Mesothelial cell of epicardium (in vitro differentiated cells): ENCODE data around the gene FANCC. TPM values are rescaled to one million over a fixed set of nuclear protein-coding genes. Genes with fewer than 3 reads are reported as not detected.

Experiments used
- DNase-seq, 2 experiments: peaks; one replicate each; pipeline ENCODE4 v3.0.0; 2021; ENCODE audit warnings: low spot score in 2 of 2; ENCODE audit not compliant: unreplicated experiment in 2 of 2
- H3K27ac Mint-ChIP-seq: 2 replicates; pipeline ENCODE4 v1.8.0; 2021; ENCODE audit warnings: mixed read lengths
- H3K27me3 Mint-ChIP-seq: 2 replicates; pipeline ENCODE4 v1.8.0; 2021; ENCODE audit warnings: low read depth, mixed read lengths
- H3K36me3 Mint-ChIP-seq: 2 replicates; pipeline ENCODE4 v1.8.0; 2021; ENCODE audit warnings: mixed read lengths
- H3K4me1 Mint-ChIP-seq: 2 replicates; pipeline ENCODE4 v1.8.0; 2021; ENCODE audit warnings: mixed read lengths
- H3K4me3 Mint-ChIP-seq: 2 replicates; pipeline ENCODE4 v1.8.0; 2021; ENCODE audit warnings: mild to moderate bottlenecking, moderate library complexity, mixed read lengths
- H3K9me3 Mint-ChIP-seq: 2 replicates; pipeline ENCODE4 v1.8.0; 2021; ENCODE audit warnings: mixed read lengths
- CTCF ChIP-seq: fragments of 200-600 bp; sonication (generic); IDR thresholded peaks from one replicate; pipeline ENCODE4 v1.5.0; 2021; ENCODE audit warnings: antibody characterized with exemption; ENCODE audit not compliant: unreplicated experiment
- total RNA-seq: library from RNA; stranded (reverse); gene quantifications from 3 replicates; pipeline ENCODE4 v1.2.1, GENCODE V29; 2021

The FANCC gene
- total RNA-seq, 1 donor from 2014 or later: 22.5 TPM

- H3K9me3 Mint-ChIP-seq: peaks cover 7% of the 10 kb centered on the region
- peaks cover 16% of the 10 kb centered on the region for H3K4me1 Mint-ChIP-seq
- H3K27ac Mint-ChIP-seq: no peak overlapping the region
- H3K4me3 Mint-ChIP-seq: no peak overlapping the region
- peaks cover 2% of the 10 kb centered on the region for H3K36me3 Mint-ChIP-seq
- no peak for TF ChIP-seq CTCF
- no peaks in the 10 kb centered on the region for H3K27me3 Mint-ChIP-seq
- DNase-seq: no peak
These were observed 124.0 kb downstream of the FANCC start for GRCh38 chr9:95193480-95193879.

- DNase-seq: no peak
- peaks cover 2% of the 10 kb centered on the region for H3K36me3 Mint-ChIP-seq
- H3K27ac Mint-ChIP-seq: no peak overlapping the region
- H3K4me3 Mint-ChIP-seq: no peak overlapping the region
- TF ChIP-seq CTCF: no peak
- H3K27me3 Mint-ChIP-seq: no peaks in the 10 kb centered on the region
- peaks cover 7% of the 10 kb centered on the region for H3K9me3 Mint-ChIP-seq
- peaks cover 16% of the 10 kb centered on the region for H3K4me1 Mint-ChIP-seq
These were observed 124.4 kb downstream of the FANCC start for GRCh38 chr9:95193067-95193466.

- TF ChIP-seq CTCF: no peak
- Mint-ChIP-seq H3K27me3 (no peaks in the 10 kb centered on the region), H3K9me3 (peaks cover 7% of the 10 kb centered on the region), H3K4me1 (peaks cover 16% of the 10 kb centered on the region), H3K36me3 (peaks cover 2% of the 10 kb centered on the region), H3K27ac (no peak overlapping the region), H3K4me3 (no peak overlapping the region)
- DNase-seq: no peak
These were observed 124.9 kb downstream of the FANCC start for GRCh38 chr9:95192631-95193030.

- DNase-seq: no peak
- H3K36me3 Mint-ChIP-seq: peaks cover 2% of the 10 kb centered on the region
- no peak for TF ChIP-seq CTCF
- peaks cover 16% of the 10 kb centered on the region for H3K4me1 Mint-ChIP-seq
- no peak overlapping the region for H3K27ac Mint-ChIP-seq
- peaks cover 7% of the 10 kb centered on the region for H3K9me3 Mint-ChIP-seq
- H3K4me3 Mint-ChIP-seq: no peak overlapping the region
- H3K27me3 Mint-ChIP-seq: no peaks in the 10 kb centered on the region
These were observed 127.1 kb downstream of the FANCC start for GRCh38 chr9:95190413-95190812.

- Mint-ChIP-seq H3K36me3 (no peaks in the 10 kb centered on the region), H3K27me3 (no peaks in the 10 kb centered on the region), H3K4me3 (no peak overlapping the region), H3K4me1 (peaks cover 16% of the 10 kb centered on the region), H3K27ac (peak overlapping the region; percentile 40), H3K9me3 (peaks cover 7% of the 10 kb centered on the region)
- no peak for DNase-seq
- TF ChIP-seq CTCF: no peak
These were observed 128.0 kb downstream of the FANCC start for GRCh38 chr9:95189251-95190098.
